Measurements from ENCODE around the gene C22orf23.

C22orf23 gene

GRCh38 chr22:37953437-37954179 is at the start of gene C22orf23, which contains the start of gene POLR2F:
TSS of gene C22orf23 (minus strand) at chr22:37953601. CDS start at chr22:37953149, 452 bp downstream.
TSS of gene POLR2F (plus strand) at chr22:37953699. CDS start at chr22:37953788, 89 bp downstream.
- peaks cover 23 to 28% of the 10 kb centered on the region in 2 donors for H3K4me1 Mint-ChIP-seq
- peak within 1 kb of the TSS; percentile 97 for H3K27ac Mint-ChIP-seq
- H3K9me3 Mint-ChIP-seq = no peaks in the 10 kb centered on the region
- peaks cover 12 to 30% of the 10 kb centered on the region in 2 donors for H3K36me3 Mint-ChIP-seq
- DNase-seq = peak; percentile 90
- H3K4me3 Mint-ChIP-seq = peak within 1 kb of the TSS; percentile 90 to 95
- peak; percentile 97 to 98 for ATAC-seq (replicated peaks)
- peaks cover 8 to 15% of the 10 kb centered on the region in 2 donors for H3K27me3 Mint-ChIP-seq

GRCh38 chr22:37999640-38000272 is 46.4 kb upstream of the C22orf23 start:
- Mint-ChIP-seq H3K36me3 (peaks cover 4 to 6% of the 10 kb centered on the region in 2 donors), H3K4me1 (peaks cover 27 to 43% of the 10 kb centered on the region in 2 donors), H3K4me3 (no peak overlapping the region), H3K9me3 (no peaks in the 10 kb centered on the region), H3K27me3 (no peaks in the 10 kb centered on the region), H3K27ac (peak overlapping the region; percentile 85)
- peak; percentile 38 for DNase-seq
- peak; percentile 80 to 83 for ATAC-seq (replicated peaks)

- Mint-ChIP-seq H3K4me1 (peaks cover 27 to 43% of the 10 kb centered on the region in 2 donors), H3K36me3 (peaks cover 4 to 6% of the 10 kb centered on the region in 2 donors), H3K27me3 (no peaks in the 10 kb centered on the region), H3K9me3 (no peaks in the 10 kb centered on the region), H3K27ac (no peak overlapping the region), H3K4me3 (no peak overlapping the region)
- no peak for DNase-seq
- ATAC-seq (replicated peaks) = no peak
These were observed 45.8 kb upstream of the C22orf23 start for GRCh38 chr22:37999236-37999635.

- ATAC-seq (replicated peaks) (no peak), DNase-seq (no peak)
- no peaks in the 10 kb centered on the region for H3K9me3 Mint-ChIP-seq
These were observed 45.1 kb upstream of the C22orf23 start for GRCh38 chr22:37998543-37998942.

GRCh38 chr22:37996515-37997246 is 43.3 kb upstream of the C22orf23 start:
- H3K27ac Mint-ChIP-seq = peak overlapping the region; percentile 62
- ATAC-seq (replicated peaks) (peak; percentile 43 to 44), DNase-seq (no peak)
- H3K4me1 Mint-ChIP-seq = peaks cover 27 to 43% of the 10 kb centered on the region in 2 donors
- H3K27me3 Mint-ChIP-seq = no peaks in the 10 kb centered on the region
- H3K9me3 Mint-ChIP-seq = no peaks in the 10 kb centered on the region
- no peak overlapping the region for H3K4me3 Mint-ChIP-seq
- H3K36me3 Mint-ChIP-seq = peaks cover 3 to 6% of the 10 kb centered on the region in 2 donors

More at GRCh38 chr22:37998543-37998942, 45.1 kb upstream of the C22orf23 start:
- Mint-ChIP-seq H3K4me3 (no peak overlapping the region), H3K27me3 (no peaks in the 10 kb centered on the region), H3K27ac (no peak overlapping the region), H3K36me3 (peaks cover 4 to 6% of the 10 kb centered on the region in 2 donors), H3K4me1 (peaks cover 27 to 43% of the 10 kb centered on the region in 2 donors)

GRCh38 chr22:37996079-37996478 is 42.7 kb upstream of the C22orf23 start:
- ATAC-seq (replicated peaks) (peak; percentile 39 to 52), DNase-seq (peak; percentile 20)
- no peak overlapping the region for H3K4me3 Mint-ChIP-seq
- H3K4me1 Mint-ChIP-seq = peaks cover 27 to 43% of the 10 kb centered on the region in 2 donors
- peaks cover 3 to 6% of the 10 kb centered on the region in 2 donors for H3K36me3 Mint-ChIP-seq
- H3K9me3 Mint-ChIP-seq = no peaks in the 10 kb centered on the region
- H3K27me3 Mint-ChIP-seq = no peaks in the 10 kb centered on the region
- peak overlapping the region; percentile 62 for H3K27ac Mint-ChIP-seq

- ATAC-seq (replicated peaks) (no peak), DNase-seq (no peak)
- Mint-ChIP-seq H3K9me3 (no peaks in the 10 kb centered on the region), H3K4me3 (no peak overlapping the region), H3K4me1 (peaks cover 27 to 43% of the 10 kb centered on the region in 2 donors), H3K36me3 (peaks cover 3 to 6% of the 10 kb centered on the region in 2 donors), H3K27ac (no peak overlapping the region), H3K27me3 (no peaks in the 10 kb centered on the region)
These were observed 42.1 kb upstream of the C22orf23 start for GRCh38 chr22:37995460-37995859.

- DNase-seq (no peak), ATAC-seq (replicated peaks) (no peak)
- Mint-ChIP-seq H3K36me3 (peaks cover 3 to 6% of the 10 kb centered on the region in 2 donors), H3K4me1 (peaks cover 24 to 40% of the 10 kb centered on the region in 2 donors), H3K9me3 (no peaks in the 10 kb centered on the region), H3K4me3 (no peak overlapping the region), H3K27ac (no peak overlapping the region), H3K27me3 (no peaks in the 10 kb centered on the region)
These were observed 41.6 kb upstream of the C22orf23 start for GRCh38 chr22:37994982-37995381.

GRCh38 chr22:37994049-37994448 is 40.6 kb upstream of the C22orf23 start:
- H3K36me3 Mint-ChIP-seq = peaks cover 1 to 3% of the 10 kb centered on the region in 2 donors
- DNase-seq (no peak), ATAC-seq (replicated peaks) (no peak)
- H3K27ac Mint-ChIP-seq = no peak overlapping the region
- no peaks in the 10 kb centered on the region for H3K9me3 Mint-ChIP-seq
- no peaks in the 10 kb centered on the region for H3K27me3 Mint-ChIP-seq
- H3K4me1 Mint-ChIP-seq = peaks cover 19 to 31% of the 10 kb centered on the region in 2 donors
- H3K4me3 Mint-ChIP-seq = no peak overlapping the region

- Mint-ChIP-seq H3K27ac (no peak overlapping the region), H3K27me3 (no peaks in the 10 kb centered on the region), H3K4me1 (peaks cover 13 to 21% of the 10 kb centered on the region in 2 donors), H3K9me3 (no peaks in the 10 kb centered on the region), H3K4me3 (no peak overlapping the region), H3K36me3 (peaks cover 0 to 3% of the 10 kb centered on the region in 2 donors)
- ATAC-seq (replicated peaks) (no peak), DNase-seq (no peak)
These were observed 38.5 kb upstream of the C22orf23 start for GRCh38 chr22:37991731-37992442.

GRCh38 chr22:37990862-37991261 is 37.5 kb upstream of the C22orf23 start:
- no peak overlapping the region for H3K4me3 Mint-ChIP-seq
- H3K4me1 Mint-ChIP-seq = peaks cover 5 to 10% of the 10 kb centered on the region in 2 donors
- H3K36me3 Mint-ChIP-seq = peaks cover 1 to 6% of the 10 kb centered on the region in 2 donors
- no peaks in the 10 kb centered on the region for H3K27me3 Mint-ChIP-seq
- no peaks in the 10 kb centered on the region for H3K9me3 Mint-ChIP-seq
- no peak overlapping the region for H3K27ac Mint-ChIP-seq
- ATAC-seq (replicated peaks) = no peak
- DNase-seq = no peak

GRCh38 chr22:37990301-37990700 is 36.9 kb upstream of the C22orf23 start:
- H3K9me3 Mint-ChIP-seq = no peaks in the 10 kb centered on the region
- no peak overlapping the region for H3K4me3 Mint-ChIP-seq
- no peak for ATAC-seq (replicated peaks)
- no peak overlapping the region for H3K27ac Mint-ChIP-seq
- peaks cover 1 to 8% of the 10 kb centered on the region in 2 donors for H3K36me3 Mint-ChIP-seq
- H3K27me3 Mint-ChIP-seq = no peaks in the 10 kb centered on the region
- no peak for DNase-seq
- peaks cover 1 to 5% of the 10 kb centered on the region in 2 donors for H3K4me1 Mint-ChIP-seq

GRCh38 chr22:37989146-37990045 is 36.0 kb upstream of the C22orf23 start:
- Mint-ChIP-seq H3K27me3 (no peaks in the 10 kb centered on the region), H3K4me3 (no peak overlapping the region), H3K9me3 (no peaks in the 10 kb centered on the region), H3K27ac (no peak overlapping the region), H3K36me3 (peaks cover 1 to 9% of the 10 kb centered on the region in 2 donors), H3K4me1 (no peaks in the 10 kb centered on the region)
- no peak for DNase-seq
- ATAC-seq (replicated peaks) = no peak
